Activated naive CD4-positive, alpha-beta T cell treated with anti-CD3 and anti-CD28 coated beads for 36 hours (primary cell): ENCODE data around the gene RIPPLY3. TPM values are rescaled to one million over a fixed set of nuclear protein-coding genes. Genes with fewer than 3 reads are reported as not detected.

ENCODE experiments used
- total RNA-seq, 2 experiments: library from RNA; stranded (reverse); gene quantifications; one replicate each; pipeline ENCODE4 v1.2.3, GENCODE V29; 2021

The RIPPLY3 gene
- total RNA-seq, 2 experiments from 2014 or later, result 0.10 TPM; not detected in 1

Other genes starting within 250 kb of the RIPPLY3 start
- gene HLCS, start 40.0 kb upstream of the RIPPLY3 start, total RNA-seq, result 10 to 100 TPM; 12.5 to 12.6 TPM
- 10 to 100 TPM; 12.0 to 16.9 TPM for gene PIGP, start 66.4 kb downstream of the RIPPLY3 start, total RNA-seq
- gene TTC3, start 66.6 kb downstream of the RIPPLY3 start, total RNA-seq, result 10 to 100 TPM; 53.7 to 53.8 TPM